Suppressor macrophage treated with lipopolysaccharide for 1 hour (primary cell): ENCODE results near the gene ABHD2.
A peak's percentile ranks its signal among the peaks of the same experiment; 100 is the strongest.
"Not testable (repeated sequence)": the region's sequence is repeated elsewhere in the genome, so short reads cannot be mapped to it uniquely, and the experiment has no call there.

ENCODE experiments used
- DNase-seq, 3 donors: peaks; one replicate each; pipeline ENCODE4 v3.0.0-alpha.2; 2020 to 2022

The ABHD2 gene

DNA sequence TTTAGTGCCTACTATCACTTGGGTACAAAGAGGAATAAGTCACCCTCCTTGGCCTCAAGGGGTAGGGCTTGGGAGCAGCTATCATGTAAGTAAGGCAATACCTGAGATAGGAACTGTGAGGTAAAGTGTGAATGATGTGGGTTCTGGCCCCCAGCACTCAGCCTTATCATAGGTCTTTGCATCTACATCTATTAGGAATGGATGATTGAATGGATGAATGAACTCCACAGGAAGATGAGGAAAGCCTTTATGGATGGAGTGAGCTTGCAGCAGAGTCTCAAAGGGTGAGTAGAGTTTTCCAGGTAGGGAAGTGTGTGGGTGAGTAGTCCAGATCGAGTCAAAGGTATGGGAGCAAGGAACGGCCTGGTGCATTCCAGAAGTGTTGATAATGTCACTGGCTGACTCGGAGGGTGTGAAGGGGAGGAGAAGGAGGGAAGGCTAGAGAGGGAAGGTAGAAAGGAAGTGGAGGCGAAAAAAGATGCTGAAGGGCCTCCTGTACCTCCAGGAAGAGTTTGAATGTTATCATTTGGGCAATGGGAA is 13.1 kb upstream of the ABHD2 start:
- DNase-seq = no peak

DNA sequence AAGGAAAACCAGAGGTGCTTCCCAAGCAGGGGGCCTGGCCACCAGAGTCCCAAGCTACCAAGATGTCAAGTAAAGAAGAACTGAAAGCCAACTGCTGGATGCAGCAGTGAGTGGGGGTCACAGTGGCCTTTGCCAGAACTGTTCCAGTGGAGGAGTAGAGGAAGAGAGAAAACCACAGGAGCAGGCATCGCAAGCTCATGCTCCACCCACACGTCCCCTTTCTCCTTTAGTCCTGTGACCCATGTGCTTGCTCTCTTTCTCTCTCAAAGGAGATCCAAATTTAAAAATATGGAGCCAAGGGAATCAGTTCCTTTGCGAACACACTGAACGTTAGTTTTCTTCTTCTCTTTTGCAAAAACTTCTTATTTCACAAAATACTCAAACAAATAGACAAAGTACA is 12.4 kb upstream of the ABHD2 start:
- DNase-seq = peak; percentile 39 to 67 (median 62)

DNA sequence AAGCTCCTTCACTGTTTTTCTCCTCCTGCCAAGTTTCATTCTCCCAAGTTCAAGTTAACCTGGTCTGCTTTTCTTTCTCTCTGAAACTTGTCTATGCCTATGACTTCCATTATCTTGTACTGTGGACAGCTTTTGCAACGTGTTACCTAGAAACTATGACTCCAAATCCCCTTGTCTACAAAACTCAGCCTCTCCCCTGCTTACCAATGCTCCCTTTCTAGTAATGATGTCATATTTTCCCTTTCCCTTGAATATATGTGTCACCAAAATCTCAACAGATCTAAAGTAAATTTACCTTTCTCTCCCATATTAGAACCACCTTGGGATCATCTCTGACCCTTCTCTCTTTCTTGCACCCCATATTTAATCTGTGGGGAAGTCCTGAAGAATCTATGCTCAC is 10.5 kb upstream of the ABHD2 start:
- DNase-seq = no peak

DNA sequence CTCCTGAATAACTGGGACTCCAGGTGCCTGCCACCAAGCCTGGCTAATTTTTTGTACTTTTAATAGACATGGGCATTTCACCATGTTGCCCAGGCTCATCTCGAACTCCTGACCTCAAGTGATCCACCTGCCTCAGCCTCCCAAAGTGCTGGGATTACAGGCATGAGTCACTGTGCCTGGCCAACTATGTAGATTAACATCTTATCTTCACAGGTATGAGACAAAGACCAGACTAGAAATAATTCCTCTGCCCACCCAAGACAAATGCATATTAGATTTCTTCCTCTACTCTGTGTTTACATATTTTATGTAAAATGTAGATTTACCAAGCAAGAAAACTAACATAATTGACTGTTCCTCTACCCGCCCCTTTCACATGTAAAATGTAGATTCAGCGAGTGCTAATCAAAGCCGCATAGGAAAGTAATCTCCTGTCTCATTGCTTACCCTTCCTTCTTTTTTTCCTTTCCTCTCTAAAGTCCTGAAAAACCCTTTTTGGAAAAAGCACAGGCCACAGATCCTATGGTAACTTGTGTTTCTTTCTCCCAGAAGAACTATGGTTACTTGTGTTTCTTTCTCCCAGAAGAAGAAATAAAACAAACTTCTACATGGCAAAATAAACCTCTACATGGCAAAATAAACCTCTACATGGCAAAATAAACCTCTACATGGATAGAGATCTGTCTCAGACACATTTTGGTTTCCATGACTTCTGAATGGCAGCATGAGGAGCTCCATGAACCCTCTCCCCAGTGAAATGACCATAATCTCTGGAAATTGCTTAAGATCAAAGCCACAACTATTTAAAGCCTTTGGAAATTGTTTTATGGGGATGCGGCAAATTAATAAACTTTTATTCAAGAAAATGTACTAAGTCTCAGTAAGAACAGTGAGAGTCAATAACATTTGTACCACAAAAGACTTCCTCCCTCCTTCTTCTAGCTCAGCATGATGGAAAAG is 9.1 kb upstream of the ABHD2 start:
- DNase-seq = no peak

DNA sequence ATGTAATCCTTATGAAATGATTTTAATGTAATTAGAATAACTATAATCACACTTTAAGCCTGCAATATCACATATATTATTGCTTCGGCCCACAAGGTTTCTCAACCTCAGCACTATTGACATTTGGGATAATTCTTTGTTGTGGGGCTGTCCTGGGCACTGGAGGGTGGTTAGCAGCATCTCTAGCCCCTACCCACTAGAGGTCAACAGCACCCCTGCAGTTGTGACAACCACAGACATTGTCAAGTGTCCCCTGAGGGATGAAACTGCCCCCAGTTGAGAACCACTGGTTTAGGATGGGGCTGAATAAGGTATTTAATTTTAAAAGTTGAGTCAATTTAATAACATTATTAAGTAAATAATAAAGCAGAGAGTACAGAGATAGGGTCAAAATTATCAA is 6.4 kb upstream of the ABHD2 start:
- no peak for DNase-seq

DNA sequence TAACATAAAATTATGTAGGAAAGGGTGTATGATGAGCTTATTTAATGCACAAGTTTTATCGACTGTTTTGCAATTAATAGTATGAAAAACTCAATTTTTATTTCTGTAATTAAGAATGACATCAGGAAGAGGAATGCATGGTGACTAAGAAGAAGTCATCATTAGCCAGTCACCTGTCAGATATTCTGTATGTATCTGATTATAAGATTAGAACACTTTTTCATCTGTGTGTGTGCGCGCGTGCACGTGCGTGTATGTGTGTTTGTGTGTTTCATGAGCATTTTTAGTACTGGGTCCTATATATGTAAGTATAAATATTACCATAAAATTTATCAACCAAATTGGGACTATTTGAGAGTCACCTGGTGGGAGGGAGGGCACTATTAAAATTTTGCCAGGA is 5.0 kb upstream of the ABHD2 start:
- DNase-seq = no peak

DNA sequence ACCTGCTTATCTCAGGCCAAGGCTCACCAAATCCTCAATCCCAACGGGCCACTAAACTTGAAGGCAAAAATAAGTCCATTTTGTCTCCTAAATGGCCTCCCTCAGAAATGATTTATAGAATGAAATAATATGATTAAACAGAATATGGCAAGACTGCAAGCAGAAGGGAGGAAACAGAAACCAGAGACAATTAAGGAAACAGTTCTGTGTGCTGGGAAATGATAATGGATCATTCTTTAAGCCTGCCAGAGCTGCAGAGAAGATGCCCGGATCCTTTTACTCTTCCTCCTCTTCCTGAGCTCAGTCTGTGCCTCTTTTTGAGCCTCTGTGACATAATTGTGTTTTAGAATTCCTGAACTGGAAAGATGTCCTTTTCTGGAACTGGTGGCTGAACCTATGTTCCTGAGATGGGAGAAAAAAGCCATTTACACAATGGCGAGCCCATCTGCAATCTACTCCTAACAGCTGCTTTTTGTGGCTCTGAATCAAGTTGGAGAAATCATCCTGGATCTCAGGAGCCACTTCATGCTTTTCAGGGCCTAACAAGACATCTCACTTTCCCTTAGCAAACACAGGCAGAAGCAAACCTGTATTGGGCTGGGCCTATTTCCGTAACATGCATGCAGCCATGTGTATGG is 2.8 kb upstream of the ABHD2 start:
- no peak for DNase-seq

DNA sequence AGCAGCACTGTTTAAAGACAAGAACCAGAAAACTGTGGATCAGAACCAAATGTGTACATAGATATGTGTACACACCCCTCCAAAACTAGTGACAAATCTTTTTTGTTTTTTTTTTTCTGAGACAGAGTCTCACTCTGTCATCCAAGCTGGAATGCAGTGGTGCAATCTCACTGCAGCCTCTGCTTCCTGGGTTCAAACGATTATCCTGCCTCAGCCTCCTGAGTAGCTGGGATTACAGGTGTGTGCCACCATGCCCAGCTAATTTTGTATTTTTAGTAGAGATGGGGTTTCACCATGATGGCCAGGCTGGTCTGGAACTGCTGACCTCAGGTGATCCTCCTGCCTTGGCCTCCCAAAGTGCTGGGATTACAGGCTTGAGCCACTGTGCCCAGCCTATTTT is 2.3 kb upstream of the ABHD2 start:
- DNase-seq = not testable (repeated sequence)

DNA sequence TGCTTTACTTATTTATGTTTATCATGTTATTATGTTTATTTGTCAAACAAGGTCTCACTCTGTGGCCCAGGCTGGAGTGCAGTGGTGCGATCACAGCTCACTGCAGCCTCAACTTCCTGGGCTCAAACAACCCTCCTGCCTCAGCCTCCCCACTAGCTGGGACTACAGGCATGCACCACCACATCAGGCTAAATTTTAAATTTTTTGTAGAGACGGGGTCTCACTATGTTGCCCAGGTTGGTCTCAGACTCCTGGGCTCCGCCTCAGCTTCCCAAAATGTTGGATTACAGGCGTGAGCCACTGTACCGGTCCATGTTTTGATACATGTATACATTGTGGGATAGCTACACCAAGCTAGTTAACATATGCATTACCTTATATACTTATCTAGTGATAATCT is 1.9 kb upstream of the ABHD2 start:
- not testable (repeated sequence) for DNase-seq

DNA sequence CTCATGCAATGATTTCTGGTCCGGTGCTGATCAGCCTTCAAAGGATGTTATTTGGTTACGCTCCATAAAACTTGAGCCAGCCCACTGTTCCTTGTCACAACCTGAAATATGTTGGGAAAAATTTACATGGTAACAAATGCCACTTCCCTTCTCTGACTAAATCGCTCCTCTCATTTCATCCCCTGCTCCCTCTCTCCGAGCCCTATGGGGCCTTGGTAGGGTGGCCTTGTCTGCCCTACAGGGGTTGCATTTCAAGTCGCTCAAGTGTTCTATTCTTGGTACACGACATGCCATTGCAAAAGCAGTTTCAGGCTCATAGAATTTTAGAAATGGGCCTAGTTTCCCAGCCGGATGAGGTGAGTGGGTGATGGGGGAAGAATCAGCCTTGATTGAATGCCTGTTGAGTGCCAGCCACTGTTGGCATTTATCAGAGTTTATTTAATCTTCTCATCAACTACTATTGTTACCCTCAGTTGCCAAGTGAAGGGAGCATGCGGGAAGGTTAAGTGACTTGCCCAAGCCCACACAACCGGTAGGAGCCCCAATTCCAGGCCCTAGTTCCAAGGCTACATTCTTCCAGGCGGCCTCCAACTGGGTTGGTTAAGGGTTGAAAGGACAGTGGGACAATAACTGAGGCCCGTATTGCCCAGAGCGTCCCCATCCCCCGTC is 961 bp upstream of the ABHD2 start:
- DNase-seq = no peak

DNA sequence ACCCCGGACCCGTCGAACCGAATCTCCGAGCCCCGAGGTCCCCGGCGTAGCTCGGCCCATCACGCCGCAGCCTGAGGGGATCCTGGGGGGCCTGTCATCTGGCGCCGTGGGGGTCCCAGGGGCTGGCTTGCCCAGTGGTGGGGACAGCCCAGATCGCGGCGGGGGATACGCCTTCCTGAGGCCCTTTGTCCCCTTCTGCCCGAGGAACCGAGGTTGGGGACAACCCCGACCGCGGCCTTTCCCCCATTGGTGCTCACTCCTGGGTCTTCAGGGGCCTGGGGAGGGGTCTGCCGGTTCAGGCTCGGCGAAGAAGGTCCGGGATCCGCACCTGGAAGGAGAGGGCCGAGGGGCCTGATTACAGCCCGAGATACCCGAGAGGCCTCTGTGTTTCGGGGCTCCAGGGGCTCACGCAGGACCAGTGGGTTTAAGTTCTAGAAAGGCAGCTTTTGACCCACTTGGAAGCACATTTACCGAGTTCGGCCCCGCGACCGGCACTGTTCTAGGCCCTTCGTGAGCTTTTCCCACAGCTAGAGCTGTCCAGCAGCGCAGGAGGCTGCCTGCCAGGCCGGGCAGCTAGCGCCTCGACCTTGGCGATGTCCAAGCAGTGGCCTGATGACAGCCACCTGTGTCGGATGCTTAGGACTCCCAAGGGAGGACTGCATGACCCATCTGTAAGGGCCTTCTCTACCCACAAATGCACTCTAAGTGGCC is 504 bp downstream of the ABHD2 start:
- DNase-seq = peak in 1 of 3 donors; percentile 48

DNA sequence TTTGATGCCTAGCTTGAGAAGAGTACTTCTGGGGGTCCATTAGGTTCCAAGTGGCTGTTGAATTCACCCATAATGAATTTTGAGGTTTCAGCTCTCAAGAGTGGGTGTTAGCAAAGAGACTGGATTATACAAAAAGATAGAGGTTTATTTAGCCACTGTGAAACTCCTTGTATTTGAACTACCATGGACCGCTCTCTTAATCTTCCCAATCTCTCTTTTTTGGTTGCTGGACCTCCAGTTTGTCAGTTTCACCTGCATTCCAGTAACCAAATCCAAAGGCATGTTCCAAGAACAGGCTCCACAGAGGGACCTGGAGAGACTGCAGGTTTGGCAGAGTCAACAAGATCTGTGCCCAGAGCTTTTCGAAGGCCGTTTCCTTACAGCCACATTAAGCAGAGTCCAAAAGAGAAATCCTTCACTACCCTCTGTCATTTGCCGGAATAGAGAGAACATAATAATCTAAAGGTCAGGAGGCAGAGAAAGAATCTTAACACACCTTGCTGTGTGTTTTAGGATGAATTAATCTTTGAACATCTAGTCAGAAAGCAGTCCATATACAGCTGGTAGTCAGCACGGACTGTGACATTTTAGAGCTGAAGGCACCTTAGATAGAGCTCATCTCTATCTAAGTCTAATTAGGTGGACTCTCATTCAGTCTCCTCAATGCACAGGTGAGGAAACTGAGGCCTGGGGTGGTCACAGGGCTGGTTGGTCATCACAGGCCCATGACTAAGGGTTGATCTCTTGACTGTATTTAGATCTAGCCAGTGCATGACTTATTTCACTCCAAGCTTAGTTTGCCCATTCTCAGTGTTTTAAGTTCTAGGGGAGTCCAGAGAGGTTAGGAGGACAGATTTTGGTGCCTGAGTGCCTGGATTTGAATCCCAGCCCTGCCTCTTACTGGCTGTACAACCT is 1.3 kb downstream of the ABHD2 start:
- DNase-seq = no peak

DNA sequence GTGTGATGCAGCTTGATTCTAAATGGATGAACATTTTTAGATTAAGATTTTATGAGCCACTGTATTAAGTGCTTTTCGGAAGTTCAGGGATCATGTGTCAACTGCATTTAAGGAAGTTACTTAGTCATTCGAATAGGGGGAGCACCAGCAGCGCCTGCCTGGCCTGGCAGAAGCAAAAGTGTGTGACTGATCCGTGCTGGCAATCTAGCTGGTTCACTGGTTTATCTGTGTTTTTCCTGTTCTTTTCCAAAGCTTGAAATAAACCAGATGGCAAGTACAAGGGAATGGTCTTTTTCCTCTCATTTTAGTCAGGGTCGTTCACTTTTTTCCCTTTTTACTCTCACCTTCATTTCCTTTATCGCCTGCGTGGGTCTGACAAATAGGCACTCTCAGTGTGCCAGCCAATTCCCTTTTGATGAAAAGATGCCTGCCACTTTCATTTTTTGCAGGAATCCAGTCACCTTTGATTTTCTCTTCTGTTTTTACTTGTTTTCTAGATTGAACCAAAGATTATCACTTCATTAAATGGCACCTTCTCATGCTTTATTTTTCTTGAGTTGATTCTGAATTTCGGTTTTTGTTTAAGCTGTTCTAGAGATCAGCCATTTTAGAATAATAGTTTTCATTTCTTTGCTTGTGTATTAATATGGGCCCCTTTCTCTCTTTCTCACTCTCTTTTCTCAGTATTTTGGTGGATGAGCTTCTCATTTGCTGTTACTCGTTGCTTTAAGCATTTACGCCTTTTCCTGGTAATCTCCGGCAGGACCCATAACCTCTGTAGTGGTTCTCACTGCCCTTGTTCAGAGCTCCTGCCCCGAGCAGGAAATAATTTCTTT is 2.8 kb downstream of the ABHD2 start:
- peak; percentile 80 to 92 (median 90) for DNase-seq

DNA sequence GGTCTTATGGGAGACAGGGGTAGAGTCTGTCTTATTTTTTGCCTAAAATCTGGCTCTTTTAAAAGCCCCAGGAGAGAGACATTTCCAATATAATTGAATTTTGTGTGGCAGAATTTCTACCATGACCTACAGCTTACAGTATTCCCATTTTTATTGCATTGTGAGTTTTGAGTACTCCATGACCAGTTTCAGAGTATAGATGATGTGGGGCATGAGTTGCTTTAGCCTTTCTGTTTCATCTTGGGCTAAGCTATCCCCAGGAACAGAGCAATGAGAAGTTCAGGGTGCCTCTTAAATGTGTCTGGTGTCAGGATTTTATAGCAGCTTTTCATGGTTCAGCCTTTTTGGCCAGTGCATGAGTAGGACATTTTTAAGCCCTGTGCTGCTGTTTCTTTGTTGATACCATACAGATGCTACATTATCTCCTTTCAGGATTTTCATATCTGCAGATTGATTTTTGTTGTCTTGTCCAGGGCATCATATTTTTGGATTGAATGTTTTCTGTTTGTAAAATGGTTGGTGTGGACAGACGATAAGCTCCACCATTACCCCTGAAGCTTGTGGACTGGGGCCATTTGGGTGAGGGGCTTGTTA is 3.5 kb downstream of the ABHD2 start:
- no peak for DNase-seq

DNA sequence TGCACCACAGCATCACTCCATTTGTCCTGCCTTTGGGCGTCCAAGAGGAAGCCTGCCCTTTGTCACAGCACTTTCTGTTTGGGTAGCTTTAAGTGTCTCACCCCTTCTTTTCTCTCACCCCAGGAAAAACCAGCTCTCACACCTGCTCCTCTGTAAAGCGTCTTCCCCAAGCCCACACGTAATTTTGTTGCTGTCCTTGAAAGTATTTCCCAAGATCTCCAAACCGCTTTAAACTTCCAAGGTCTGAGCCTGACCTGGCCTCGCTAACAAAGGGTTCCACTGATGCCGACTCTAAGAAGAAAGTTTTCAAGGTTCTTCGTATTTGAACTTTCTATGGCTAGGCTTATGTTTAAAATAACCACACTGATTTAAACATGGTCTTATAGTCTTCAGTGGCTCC is 5.3 kb downstream of the ABHD2 start:
- DNase-seq = no peak

DNA sequence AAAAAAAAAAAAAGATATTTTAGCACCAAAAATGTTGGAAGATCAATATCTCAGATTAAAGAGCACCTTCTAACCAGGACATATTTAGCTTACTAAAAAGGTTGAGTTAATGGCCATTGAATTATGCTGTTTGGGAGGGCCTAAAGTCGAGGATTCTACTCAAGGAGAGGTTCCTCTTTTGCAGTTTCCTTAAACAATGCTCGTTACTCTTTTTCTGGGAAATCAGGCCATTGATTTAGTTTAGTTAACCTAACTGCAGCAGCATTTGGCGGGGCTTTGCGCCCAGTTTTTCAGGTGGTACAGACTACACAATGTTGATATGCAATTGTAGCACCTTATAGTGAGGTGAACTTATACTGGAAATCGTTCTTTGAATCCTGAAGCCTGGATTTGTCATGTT is 6.8 kb downstream of the ABHD2 start:
- peak; percentile 45 to 87 (median 67) for DNase-seq

DNA sequence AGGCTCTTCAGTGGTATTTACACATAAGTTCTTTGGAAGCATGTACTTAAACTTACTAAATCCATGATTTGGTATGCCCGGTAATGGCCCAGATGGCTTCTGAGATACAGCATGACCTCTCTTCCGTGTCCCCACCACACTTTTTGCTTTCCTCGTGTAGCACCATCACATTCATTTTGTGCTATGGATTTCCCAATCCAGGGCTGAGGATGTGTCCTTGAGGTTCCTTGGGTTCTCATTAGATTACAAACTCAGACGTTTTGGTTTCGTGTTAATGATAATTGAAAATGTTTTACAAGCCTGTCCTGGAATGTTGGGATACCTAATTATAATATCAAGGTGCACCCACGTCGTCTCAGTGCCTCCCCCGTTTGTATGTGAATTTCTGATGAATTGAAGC is 7.3 kb downstream of the ABHD2 start:
- no peak for DNase-seq

DNA sequence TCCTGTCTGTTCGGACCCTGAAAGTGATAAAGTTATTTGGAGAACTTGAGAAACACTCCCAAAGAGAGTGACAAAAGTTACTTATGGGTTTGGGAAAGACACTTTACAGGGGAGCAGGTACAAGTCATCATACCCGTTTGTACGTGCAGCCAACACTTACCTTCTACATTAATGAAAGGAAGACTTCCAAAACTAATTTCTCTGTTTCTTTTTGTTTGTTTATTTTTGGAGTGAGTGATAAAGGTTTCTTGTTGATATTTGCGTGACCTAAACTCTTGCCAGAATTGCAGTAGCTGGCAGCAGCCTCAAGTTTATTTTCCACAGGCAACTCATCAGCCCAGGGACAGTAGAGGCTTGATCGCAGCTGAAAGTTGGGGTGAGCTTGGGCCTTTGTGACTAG is 8.4 kb downstream of the ABHD2 start:
- DNase-seq = no peak

DNA sequence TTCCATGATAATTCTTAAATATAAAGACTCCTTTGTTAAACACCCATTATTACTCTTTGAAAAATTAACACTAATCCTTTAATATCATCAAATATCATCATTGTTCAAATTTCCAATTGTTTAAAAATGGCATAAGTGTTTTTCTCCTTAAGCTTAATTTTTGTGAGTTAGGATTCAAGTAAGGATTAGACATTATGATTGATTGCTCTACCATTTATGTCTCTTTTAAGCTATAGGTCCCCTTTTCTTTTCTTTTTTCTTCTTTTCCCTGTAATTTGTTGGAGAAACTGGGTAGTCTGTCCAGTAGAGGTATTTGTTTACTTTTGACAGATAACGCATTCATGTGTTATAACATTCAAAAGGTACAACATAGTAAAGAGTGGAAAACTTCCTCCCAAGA is 9.1 kb downstream of the ABHD2 start:
- DNase-seq = no peak

DNA sequence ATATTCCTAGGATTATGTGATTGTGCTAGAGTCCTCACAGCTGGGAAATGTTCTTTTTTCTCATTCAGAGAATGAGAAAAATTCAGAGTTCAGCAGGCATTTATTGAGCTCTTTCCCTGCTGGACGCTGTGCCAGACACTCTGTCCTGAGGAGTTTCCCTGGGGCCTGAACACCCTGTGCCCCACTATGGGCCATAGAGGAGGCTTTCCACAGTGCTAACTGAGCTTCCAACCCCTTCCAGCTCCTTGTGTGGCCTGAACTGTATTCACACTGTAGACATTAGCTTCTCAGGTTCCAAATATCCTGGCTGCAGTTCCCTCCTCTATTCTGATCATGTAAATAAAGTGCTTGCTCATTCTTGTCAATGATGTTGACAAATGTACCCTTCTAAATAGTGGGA is 10.0 kb downstream of the ABHD2 start:
- no peak for DNase-seq
